Stomach (tissue), 4 donors: ENCODE measurements around the gene MCOLN1.

Source experiments
- EP300 ChIP-seq: sonication (generic); formaldehyde crosslinking; IDR thresholded peaks from one replicate; pipeline ENCODE4 v1.6.1; 2017; ENCODE audit warnings: antibody characterized with exemption
- POLR2A ChIP-seq, 4 donors: fragments of 450-650 bp; IDR thresholded peaks; one replicate each; pipeline ENCODE4 v1.6.1; 2016; ENCODE audit warnings: antibody characterized with exemption in 4 of 4, control low read depth in 2 of 4, mild to moderate bottlenecking in 1 of 4, moderate library complexity in 1 of 4
- POLR2AphosphoS5 ChIP-seq, 3 donors: sonication (generic); formaldehyde crosslinking; IDR thresholded peaks; one replicate each; pipeline ENCODE4 v1.6.1; 2016; ENCODE audit warnings: antibody characterized with exemption in 3 of 3
- TF ChIP-seq, protein P1 (sequence below), 7 experiments: fragments of 450-650 bp in 4 of 7; fragments of 200-600 bp in 3 of 7; sonication (generic) in 3 of 7; IDR thresholded peaks; one replicate each; pipeline ENCODE4 v1.5.1; 2016 to 2019; ENCODE audit warnings: antibody characterized with exemption in 7 of 7, control low read depth in 2 of 7, mild to moderate bottlenecking in 1 of 7

DNA sequence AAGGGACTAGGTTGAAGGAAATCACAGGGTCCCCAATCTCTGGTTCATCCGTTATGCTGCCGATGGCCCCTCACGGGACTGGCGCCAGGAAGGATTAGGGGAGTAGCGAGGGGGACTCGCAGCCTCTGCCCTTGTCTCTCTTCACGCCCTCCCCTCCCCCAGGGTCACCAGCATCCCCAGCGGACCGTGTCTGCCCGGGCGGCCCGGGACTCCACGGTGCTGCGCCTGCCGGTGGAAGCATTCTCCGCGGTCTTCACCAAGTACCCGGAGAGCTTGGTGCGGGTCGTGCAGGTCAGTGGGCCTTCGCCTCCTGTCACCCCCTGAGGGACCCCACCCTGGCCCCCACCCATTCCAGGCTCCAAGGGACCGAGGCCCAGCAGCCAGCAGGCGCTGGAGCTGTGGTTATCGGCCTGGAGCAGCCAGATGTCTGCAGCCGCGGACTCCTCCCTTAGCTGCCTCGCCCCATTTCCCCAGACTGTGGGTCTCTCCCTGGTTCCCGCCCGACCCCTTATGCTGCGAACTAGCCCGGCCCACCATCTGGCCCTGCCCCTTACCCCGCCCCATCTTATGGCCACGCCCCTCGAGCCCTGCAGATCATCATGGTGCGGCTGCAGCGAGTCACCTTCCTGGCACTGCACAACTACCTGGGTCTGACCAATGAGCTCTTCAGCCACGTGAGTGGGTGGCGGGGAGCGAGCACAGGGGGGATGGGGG, 18.5 kb downstream of the MCOLN1 start:
- no peak for TF ChIP-seq POLR2A (IDR thresholded peaks at IDR 0.05)
- TF ChIP-seq, protein P1, sequence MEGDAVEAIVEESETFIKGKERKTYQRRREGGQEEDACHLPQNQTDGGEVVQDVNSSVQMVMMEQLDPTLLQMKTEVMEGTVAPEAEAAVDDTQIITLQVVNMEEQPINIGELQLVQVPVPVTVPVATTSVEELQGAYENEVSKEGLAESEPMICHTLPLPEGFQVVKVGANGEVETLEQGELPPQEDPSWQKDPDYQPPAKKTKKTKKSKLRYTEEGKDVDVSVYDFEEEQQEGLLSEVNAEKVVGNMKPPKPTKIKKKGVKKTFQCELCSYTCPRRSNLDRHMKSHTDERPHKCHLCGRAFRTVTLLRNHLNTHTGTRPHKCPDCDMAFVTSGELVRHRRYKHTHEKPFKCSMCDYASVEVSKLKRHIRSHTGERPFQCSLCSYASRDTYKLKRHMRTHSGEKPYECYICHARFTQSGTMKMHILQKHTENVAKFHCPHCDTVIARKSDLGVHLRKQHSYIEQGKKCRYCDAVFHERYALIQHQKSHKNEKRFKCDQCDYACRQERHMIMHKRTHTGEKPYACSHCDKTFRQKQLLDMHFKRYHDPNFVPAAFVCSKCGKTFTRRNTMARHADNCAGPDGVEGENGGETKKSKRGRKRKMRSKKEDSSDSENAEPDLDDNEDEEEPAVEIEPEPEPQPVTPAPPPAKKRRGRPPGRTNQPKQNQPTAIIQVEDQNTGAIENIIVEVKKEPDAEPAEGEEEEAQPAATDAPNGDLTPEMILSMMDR (IDR thresholded peaks at IDR 0.05): no peak
- no peak for TF ChIP-seq POLR2AphosphoS5 (IDR thresholded peaks at IDR 0.05)
- no peak for TF ChIP-seq EP300
